Common myeloid progenitor, CD34-positive (primary cell): ENCODE measurements around the gene ABCG5.

ENCODE experiments used
- CTCF ChIA-PET: fragments of 350-600 bp; sonication (Branson Sonifier 250); formaldehyde crosslinking; loops from one replicate; lab custom pipeline; 2021; ENCODE audit warnings: antibody characterized with exemption; lab: Charles Lee
- POLR2A ChIA-PET: fragments of 350-600 bp; sonication (Branson Sonifier 250); formaldehyde crosslinking; loops from one replicate; lab custom pipeline; 2021; ENCODE audit warnings: antibody characterized with exemption; lab: Charles Lee
- DNase-seq, 3 donors: peaks; one replicate each; pipeline versions ENCODE4 v3.0.0 to v3.0.0-alpha.2; 2013
- H3K27ac ChIP-seq, 2 experiments: 1 replicate in 1 of 2; 2 replicates in 1 of 2; pipeline ENCODE4 v1.7.0; 2013; ENCODE audit warnings: inconsistent platforms in 2 of 2, low read length in 2 of 2, mild to moderate bottlenecking in 2 of 2, low read depth in 1 of 2, moderate library complexity in 1 of 2; ENCODE audit not compliant: severe bottlenecking in 2 of 2, insufficient read depth in 1 of 2, poor library complexity in 1 of 2
- H3K27me3 ChIP-seq, 5 experiments: replicated peaks in 2 of 5; 1 replicate in 3 of 5; 2 replicates in 2 of 5; pipeline versions ENCODE4 v1.6.1 to v1.7.0; 2013; ENCODE audit warnings: low read length in 4 of 5, mild to moderate bottlenecking in 2 of 5, moderate library complexity in 2 of 5, inconsistent platforms in 1 of 5; ENCODE audit not compliant: insufficient read depth in 5 of 5, control insufficient read depth in 4 of 5
- H3K36me3 ChIP-seq, 4 experiments: 1 replicate in 2 of 4; 2 replicates in 2 of 4; pipeline versions ENCODE4 v1.6.1 to v1.7.0; 2013; ENCODE audit warnings: low read length in 3 of 4, control low read depth in 1 of 4, mild to moderate bottlenecking in 1 of 4; ENCODE audit not compliant: control insufficient read depth in 4 of 4, insufficient read depth in 4 of 4
- H3K4me1 ChIP-seq, 4 experiments: 1 replicate in 3 of 4; 2 replicates in 1 of 4; pipeline versions ENCODE4 v1.6.1 to v1.7.1; 2013; ENCODE audit warnings: low read length in 3 of 4, mild to moderate bottlenecking in 3 of 4, control low read depth in 1 of 4, inconsistent platforms in 1 of 4, moderate library complexity in 1 of 4; ENCODE audit not compliant: control insufficient read depth in 4 of 4, insufficient read depth in 4 of 4; ENCODE audit errors: control extremely low read depth in 1 of 4
- H3K4me3 ChIP-seq, 7 experiments: 1 replicate in 4 of 7; 2 replicates in 3 of 7; pipeline versions ENCODE4 v1.5.1 to v1.7.0; 2013; ENCODE audit warnings: mild to moderate bottlenecking in 7 of 7, low read length in 6 of 7, moderate library complexity in 6 of 7, inconsistent platforms in 2 of 7, low read depth in 2 of 7, control low read depth in 1 of 7; ENCODE audit not compliant: insufficient read depth in 4 of 7, control insufficient read depth in 1 of 7; ENCODE audit errors: extremely low read depth in 1 of 7
- H3K9me3 ChIP-seq, 5 experiments: 1 replicate in 4 of 5; 2 replicates in 1 of 5; pipeline versions ENCODE4 v1.6.1 to v1.7.1; 2013; ENCODE audit warnings: low read length in 4 of 5, mild to moderate bottlenecking in 2 of 5, inconsistent platforms in 1 of 5, low read depth in 1 of 5, moderate library complexity in 1 of 5; ENCODE audit not compliant: control insufficient read depth in 4 of 5, insufficient read depth in 2 of 5; ENCODE audit errors: control extremely low read depth in 1 of 5
- WGBS: methylation state at CpG from one replicate; pipeline ENCODE4 v1.1.5; 2013; ENCODE audit not compliant: insufficient coverage; 5-methylcytosine and 5-hydroxymethylcytosine counted together

Gene ABCG5

GRCh38 chr2:43778233-43778632 is 60.4 kb downstream of the ABCG5 start:
- no peak for DNase-seq
- Histone ChIP-seq H3K27me3 (no peaks in the 10 kb centered on the region), H3K9me3 (no peaks in the 10 kb centered on the region), H3K4me3 (no peak overlapping the region), H3K36me3 (peaks cover 0 to 5% (median 2%) of the 10 kb centered on the region in 4 experiments), H3K4me1 (peaks cover 3 to 8% (median 6%) of the 10 kb centered on the region in 4 experiments), H3K27ac (no peak overlapping the region)
- WGBS, result 100% methylated on average over 3 of the region's 8 CpGs
- ChIA-PET CTCF (no interaction called here), POLR2A (no interaction called here)

- ChIA-PET POLR2A (no interaction called here), CTCF (no interaction called here)
- H3K36me3 ChIP-seq, result peaks cover 0 to 5% (median 2%) of the 10 kb centered on the region in 4 experiments
- WGBS, result 96% methylated on average over 6 of the region's 8 CpGs
- H3K4me3 ChIP-seq, result no peak overlapping the region
- H3K9me3 ChIP-seq, result no peaks in the 10 kb centered on the region
- no peak overlapping the region for H3K27ac ChIP-seq
- DNase-seq, result no peak
- no peaks in the 10 kb centered on the region for H3K27me3 ChIP-seq
- peaks cover 3 to 8% (median 6%) of the 10 kb centered on the region in 4 experiments for H3K4me1 ChIP-seq
Observed at GRCh38 chr2:43777306-43777926, 61.2 kb downstream of the ABCG5 start.

- Histone ChIP-seq H3K27me3 (no peaks in the 10 kb centered on the region), H3K4me3 (no peak overlapping the region), H3K27ac (no peak overlapping the region), H3K4me1 (peaks cover 3 to 8% (median 6%) of the 10 kb centered on the region in 4 experiments), H3K9me3 (no peaks in the 10 kb centered on the region), H3K36me3 (peaks cover 0 to 5% (median 2%) of the 10 kb centered on the region in 4 experiments)
- ChIA-PET POLR2A (no interaction called here), CTCF (no interaction called here)
- peak in 1 of 3 donors; percentile 1 for DNase-seq
- 100% methylated on average over 1 of the region's 1 CpG for WGBS
Observed at GRCh38 chr2:43776324-43776723, 62.3 kb downstream of the ABCG5 start.

GRCh38 chr2:43774617-43775016 is 64.0 kb downstream of the ABCG5 start:
- DNase-seq, result peak in 1 of 3 donors; percentile 0
- peak overlapping the region in 6 of 7 experiments; percentile 78 to 99 (median 86) for H3K4me3 ChIP-seq
- H3K27me3 ChIP-seq, result no peaks in the 10 kb centered on the region
- H3K36me3 ChIP-seq, result peaks cover 0 to 5% (median 2%) of the 10 kb centered on the region in 4 experiments
- no peaks in the 10 kb centered on the region for H3K9me3 ChIP-seq
- ChIA-PET POLR2A (no interaction called here), CTCF (no interaction called here)
- H3K27ac ChIP-seq, result peak overlapping the region in 1 of 2 experiments; percentile 78
- WGBS, result no CpG with 5 or more reads among the region's 7 CpGs
- peaks cover 3 to 8% (median 6%) of the 10 kb centered on the region in 4 experiments for H3K4me1 ChIP-seq

GRCh38 chr2:43773876-43774613 is 64.6 kb downstream of the ABCG5 start, which contains the start of gene DYNC2LI1:
TSS of gene DYNC2LI1 (plus strand) at chr2:43774039. CDS start at chr2:43774139, 100 bp downstream.
- under 1% methylated on average over 24 of the region's 31 CpGs for WGBS
- ChIA-PET CTCF (interaction anchor here (1.0 kb wide), 1 partner anchor 114 kb away, joined by 5 read pairs; no protein-coding TSS in a partner anchor), POLR2A (no interaction called here)
- H3K4me1 ChIP-seq, result peaks cover 3 to 8% (median 6%) of the 10 kb centered on the region in 4 experiments
- H3K4me3 ChIP-seq, result peak within 1 kb of the TSS; percentile 78 to 99 (median 87)
- peaks cover 0 to 5% (median under 1%) of the 10 kb centered on the region in 4 experiments for H3K36me3 ChIP-seq
- no peaks in the 10 kb centered on the region for H3K27me3 ChIP-seq
- peak; percentile 82 to 89 (median 84) for DNase-seq
- no peaks in the 10 kb centered on the region for H3K9me3 ChIP-seq
- peak within 1 kb of the TSS in 1 of 2 experiments; percentile 78 for H3K27ac ChIP-seq

GRCh38 chr2:43766006-43766405 is 72.6 kb downstream of the ABCG5 start:
- DNase-seq, result no peak
- ChIA-PET CTCF (no interaction called here), POLR2A (no interaction called here)
- Histone ChIP-seq H3K27ac (no peak overlapping the region), H3K9me3 (no peaks in the 10 kb centered on the region), H3K4me1 (no peaks in the 10 kb centered on the region), H3K27me3 (no peaks in the 10 kb centered on the region), H3K4me3 (no peak overlapping the region), H3K36me3 (no peaks in the 10 kb centered on the region)
- WGBS, result 95% methylated on average over 4 of the region's 4 CpGs
